HG02642 (cell line): ENCODE results near the gene LRRC75A.
"Not testable (repeated sequence)": the region's sequence is repeated elsewhere in the genome, so short reads cannot be mapped to it uniquely, and the experiment has no call there.

ENCODE experiments used
- ATAC-seq: cut with Tn5 transposase; IDR thresholded peaks from one replicate; pipeline ENCODE4 v1.9.1; 2021; ENCODE audit warnings: mild to moderate bottlenecking; ENCODE audit not compliant: unreplicated experiment, poor library complexity

Gene LRRC75A

GRCh38 chr17:16456742-16457316, 35.2 kb downstream of the LRRC75A start:
- no peak for ATAC-seq

GRCh38 chr17:16455997-16456741, 35.8 kb downstream of the LRRC75A start:
- ATAC-seq, result no peak

GRCh38 chr17:16453493-16453851, 38.5 kb downstream of the LRRC75A start:
- ATAC-seq, result no peak

- ATAC-seq, result not testable (repeated sequence)
Observed at GRCh38 chr17:16452268-16452667, 39.7 kb downstream of the LRRC75A start.

- ATAC-seq, result no peak
Observed at GRCh38 chr17:16450028-16450427, 42.0 kb downstream of the LRRC75A start.

- ATAC-seq, result no peak
Observed at GRCh38 chr17:16449121-16449570, 42.8 kb downstream of the LRRC75A start.

GRCh38 chr17:16448490-16448889, 43.5 kb downstream of the LRRC75A start:
- ATAC-seq, result no peak

- ATAC-seq, result no peak
Observed at GRCh38 chr17:16447676-16448075, 44.3 kb downstream of the LRRC75A start.

- ATAC-seq, result no peak
Observed at GRCh38 chr17:16446338-16446983, 45.5 kb downstream of the LRRC75A start.

GRCh38 chr17:16444258-16444886, 47.6 kb downstream of the LRRC75A start:
- no peak for ATAC-seq

- no peak for ATAC-seq
Observed at GRCh38 chr17:16443511-16444257, 48.3 kb downstream of the LRRC75A start.

- no peak for ATAC-seq
Observed at GRCh38 chr17:16442594-16443510, 49.1 kb downstream of the LRRC75A start.

- no peak for ATAC-seq
Observed at GRCh38 chr17:16442141-16442540, 49.9 kb downstream of the LRRC75A start.

- no peak for ATAC-seq
Observed at GRCh38 chr17:16440901-16441629, 50.9 kb downstream of the LRRC75A start.

GRCh38 chr17:16440354-16440753, 51.6 kb downstream of the LRRC75A start:
- not testable (repeated sequence) for ATAC-seq

GRCh38 chr17:16439811-16440351, 52.1 kb downstream of the LRRC75A start:
- no peak for ATAC-seq

GRCh38 chr17:16439303-16439791, 52.6 kb downstream of the LRRC75A start:
- no peak for ATAC-seq

GRCh38 chr17:16438557-16439302, 53.3 kb downstream of the LRRC75A start:
- ATAC-seq, result peak; percentile 83
